PC-3 (cell line): Measurements from ENCODE around the gene IFT122.

Source experiments
- EZH2phosphoT487 ChIP-seq: fragments of 300-600 bp; sonication (generic); IDR thresholded peaks from 2 replicates; pipeline ENCODE4 v1.6.1; 2018; ENCODE audit warnings: mild to moderate bottlenecking, antibody characterized with exemption, low read length, borderline replicate concordance
- TF ChIP-seq, protein P1 (sequence below): fragments of 300-600 bp; sonication (generic); conservative IDR thresholded peaks from 2 replicates; pipeline ENCODE4 v1.5.1; 2017; ENCODE audit warnings: antibody characterized with exemption, low read depth, mild to moderate bottlenecking, low read length

DNA sequence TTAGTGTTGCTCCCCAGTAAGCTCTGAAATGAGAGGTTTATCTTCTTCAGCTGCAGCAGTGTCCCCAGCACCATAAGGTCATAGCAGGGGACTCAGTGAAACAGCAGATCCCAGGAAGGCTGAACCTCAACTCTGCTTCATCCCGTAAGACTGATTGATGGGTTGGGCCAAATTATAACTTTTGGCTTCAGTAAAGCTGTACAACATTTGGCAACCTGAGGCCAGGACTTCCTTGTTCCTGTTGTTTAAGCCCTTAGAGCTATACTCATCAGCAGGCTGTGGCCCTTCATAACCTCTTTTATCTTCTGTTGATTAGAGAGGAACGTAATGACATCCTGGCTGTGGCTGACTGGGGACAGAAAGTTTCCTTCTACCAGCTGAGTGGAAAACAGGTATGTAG lies 29.0 kb downstream of the IFT122 start:
- TF ChIP-seq, protein P1, sequence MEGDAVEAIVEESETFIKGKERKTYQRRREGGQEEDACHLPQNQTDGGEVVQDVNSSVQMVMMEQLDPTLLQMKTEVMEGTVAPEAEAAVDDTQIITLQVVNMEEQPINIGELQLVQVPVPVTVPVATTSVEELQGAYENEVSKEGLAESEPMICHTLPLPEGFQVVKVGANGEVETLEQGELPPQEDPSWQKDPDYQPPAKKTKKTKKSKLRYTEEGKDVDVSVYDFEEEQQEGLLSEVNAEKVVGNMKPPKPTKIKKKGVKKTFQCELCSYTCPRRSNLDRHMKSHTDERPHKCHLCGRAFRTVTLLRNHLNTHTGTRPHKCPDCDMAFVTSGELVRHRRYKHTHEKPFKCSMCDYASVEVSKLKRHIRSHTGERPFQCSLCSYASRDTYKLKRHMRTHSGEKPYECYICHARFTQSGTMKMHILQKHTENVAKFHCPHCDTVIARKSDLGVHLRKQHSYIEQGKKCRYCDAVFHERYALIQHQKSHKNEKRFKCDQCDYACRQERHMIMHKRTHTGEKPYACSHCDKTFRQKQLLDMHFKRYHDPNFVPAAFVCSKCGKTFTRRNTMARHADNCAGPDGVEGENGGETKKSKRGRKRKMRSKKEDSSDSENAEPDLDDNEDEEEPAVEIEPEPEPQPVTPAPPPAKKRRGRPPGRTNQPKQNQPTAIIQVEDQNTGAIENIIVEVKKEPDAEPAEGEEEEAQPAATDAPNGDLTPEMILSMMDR: no peak
- no peak for TF ChIP-seq EZH2phosphoT487
